ENCODE measurements around the gene NOM1.

NOM1 gene

DNA sequence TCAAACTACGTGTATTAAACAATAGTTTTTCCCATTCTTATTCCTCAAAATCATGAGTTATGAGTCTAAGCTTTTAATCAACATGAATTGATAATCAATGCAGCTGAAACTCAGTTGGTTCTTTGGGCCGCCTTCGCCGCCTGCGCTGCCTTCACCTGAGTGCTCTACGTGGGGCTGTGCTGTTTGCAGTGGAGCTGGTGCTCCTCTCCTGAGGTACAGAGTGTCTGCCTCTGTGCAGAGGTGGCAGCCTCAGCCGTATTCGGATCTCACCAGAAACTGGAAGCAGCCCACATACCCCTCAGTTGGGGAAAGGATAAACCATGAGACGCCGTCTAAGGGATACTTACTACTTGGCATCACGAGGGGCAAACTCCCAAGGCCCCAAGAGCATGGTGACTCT is 15.5 kb downstream of the NOM1 start:
- Histone ChIP-seq H3K27ac (ENCODE audit: low read length) (no peak overlapping the region), H3K4me3 (ENCODE audit: low read length) (no peak overlapping the region), H3F3A (ENCODE audit: insufficient read depth, low read length) (no peaks in the 10 kb centered on the region), H3K9ac (ENCODE audit: low read length) (no peak overlapping the region), H3K27me3 (replicated peaks; ENCODE audit: insufficient read depth, low read length) (no peaks in the 10 kb centered on the region), H4K20me1 (ENCODE audit: insufficient read depth, low read length) (0 out of 2 replicates have a peak, but pooled peaks cover 4% of the 10 kb centered on the region), H3K36me3 (replicated peaks; ENCODE audit: insufficient read depth, low read length) (peaks cover 36% of the 10 kb centered on the region), H3K9me3 (replicated peaks; ENCODE audit: insufficient read depth, low read length) (no peaks in the 10 kb centered on the region), H3K4me1 (ENCODE audit: low read length) (no peaks in the 10 kb centered on the region), H2AFZ (ENCODE audit: low read length) (no peak overlapping the region), H3K79me2 (ENCODE audit: low read length) (peaks cover 28% of the 10 kb centered on the region), H3K9me2 (replicated peaks; ENCODE audit: insufficient read depth, low read length) (no peaks in the 10 kb centered on the region), H3K4me2 (ENCODE audit: low read depth, low read length) (no peak overlapping the region)
- DNase-seq: no peak
- TF ChIP-seq, protein P1, sequence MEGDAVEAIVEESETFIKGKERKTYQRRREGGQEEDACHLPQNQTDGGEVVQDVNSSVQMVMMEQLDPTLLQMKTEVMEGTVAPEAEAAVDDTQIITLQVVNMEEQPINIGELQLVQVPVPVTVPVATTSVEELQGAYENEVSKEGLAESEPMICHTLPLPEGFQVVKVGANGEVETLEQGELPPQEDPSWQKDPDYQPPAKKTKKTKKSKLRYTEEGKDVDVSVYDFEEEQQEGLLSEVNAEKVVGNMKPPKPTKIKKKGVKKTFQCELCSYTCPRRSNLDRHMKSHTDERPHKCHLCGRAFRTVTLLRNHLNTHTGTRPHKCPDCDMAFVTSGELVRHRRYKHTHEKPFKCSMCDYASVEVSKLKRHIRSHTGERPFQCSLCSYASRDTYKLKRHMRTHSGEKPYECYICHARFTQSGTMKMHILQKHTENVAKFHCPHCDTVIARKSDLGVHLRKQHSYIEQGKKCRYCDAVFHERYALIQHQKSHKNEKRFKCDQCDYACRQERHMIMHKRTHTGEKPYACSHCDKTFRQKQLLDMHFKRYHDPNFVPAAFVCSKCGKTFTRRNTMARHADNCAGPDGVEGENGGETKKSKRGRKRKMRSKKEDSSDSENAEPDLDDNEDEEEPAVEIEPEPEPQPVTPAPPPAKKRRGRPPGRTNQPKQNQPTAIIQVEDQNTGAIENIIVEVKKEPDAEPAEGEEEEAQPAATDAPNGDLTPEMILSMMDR (IDR thresholded peaks at IDR 0.05; ENCODE audit: low read length): no peak
- TF ChIP-seq EZH2 (optimal IDR thresholded peaks at IDR 0.05; ENCODE audit: low read depth, low read length) (no peak), EZH2phosphoT487 (IDR thresholded peaks at IDR 0.05; ENCODE audit: low read length) (no peak)

DNA sequence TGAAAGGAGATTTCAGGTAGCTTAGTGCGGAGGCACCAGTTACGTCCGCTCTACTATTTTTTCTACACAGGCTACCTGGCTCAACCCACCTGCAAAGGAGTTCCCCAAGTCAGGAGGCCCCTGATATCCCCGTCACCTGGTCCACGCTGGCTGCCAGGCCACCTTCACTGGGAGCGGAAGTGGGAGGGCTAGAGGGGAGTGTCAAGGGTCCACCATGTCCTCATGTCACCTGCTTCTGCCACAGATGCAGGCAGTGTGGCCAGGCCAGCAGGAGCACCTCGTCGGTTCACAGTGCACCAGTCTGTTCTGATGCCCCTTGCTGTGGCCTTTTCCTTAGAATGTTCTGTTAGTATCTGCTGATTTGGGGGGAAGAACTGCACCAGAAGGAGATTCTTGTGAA is 16.9 kb downstream of the NOM1 start:
- Histone ChIP-seq H3K4me2 (ENCODE audit: low read depth, low read length) (no peak overlapping the region), H3K4me3 (ENCODE audit: low read length) (no peak overlapping the region), H3K9ac (ENCODE audit: low read length) (no peak overlapping the region), H4K20me1 (ENCODE audit: insufficient read depth, low read length) (0 out of 2 replicates have a peak, but pooled peaks cover 4% of the 10 kb centered on the region), H3K4me1 (ENCODE audit: low read length) (no peaks in the 10 kb centered on the region), H3K79me2 (ENCODE audit: low read length) (peaks cover 14% of the 10 kb centered on the region), H3K9me2 (replicated peaks; ENCODE audit: insufficient read depth, low read length) (no peaks in the 10 kb centered on the region), H3K9me3 (replicated peaks; ENCODE audit: insufficient read depth, low read length) (no peaks in the 10 kb centered on the region), H2AFZ (ENCODE audit: low read length) (no peak overlapping the region), H3K27me3 (replicated peaks; ENCODE audit: insufficient read depth, low read length) (no peaks in the 10 kb centered on the region), H3K27ac (ENCODE audit: low read length) (no peak overlapping the region), H3F3A (ENCODE audit: insufficient read depth, low read length) (no peaks in the 10 kb centered on the region), H3K36me3 (replicated peaks; ENCODE audit: insufficient read depth, low read length) (peaks cover 34% of the 10 kb centered on the region)
- TF ChIP-seq EZH2phosphoT487 (IDR thresholded peaks at IDR 0.05; ENCODE audit: low read length) (no peak), EZH2 (optimal IDR thresholded peaks at IDR 0.05; ENCODE audit: low read depth, low read length) (no peak)
- TF ChIP-seq, protein P1 (IDR thresholded peaks at IDR 0.05; ENCODE audit: low read length): no peak
- DNase-seq: no peak

DNA sequence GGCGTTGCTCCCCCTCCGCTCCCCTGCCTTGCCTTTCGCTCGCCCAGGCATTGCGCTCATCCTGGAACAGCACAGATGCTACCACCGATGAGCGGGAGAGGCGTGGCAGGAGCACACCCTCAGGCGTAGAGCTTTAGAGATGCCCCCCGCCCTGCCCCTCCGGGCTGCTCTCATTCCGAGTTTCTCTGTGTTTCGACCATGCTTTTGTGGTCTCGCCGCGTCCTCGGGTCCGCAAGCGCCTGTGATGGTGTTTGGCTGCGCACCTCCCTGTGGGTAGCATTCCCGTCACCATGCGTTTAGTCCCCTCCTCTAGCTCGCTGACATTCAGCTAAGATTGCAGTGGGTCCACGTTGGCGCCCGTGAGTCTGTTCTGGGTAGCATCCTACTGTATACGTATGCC is 18.7 kb downstream of the NOM1 start:
- Histone ChIP-seq H3K4me1 (ENCODE audit: low read length) (no peaks in the 10 kb centered on the region), H3K36me3 (replicated peaks; ENCODE audit: insufficient read depth, low read length) (peaks cover 23% of the 10 kb centered on the region), H3K27me3 (replicated peaks; ENCODE audit: insufficient read depth, low read length) (no peaks in the 10 kb centered on the region), H3K9me3 (replicated peaks; ENCODE audit: insufficient read depth, low read length) (no peaks in the 10 kb centered on the region), H3K27ac (ENCODE audit: low read length) (no peak overlapping the region), H2AFZ (ENCODE audit: low read length) (no peak overlapping the region), H3K9ac (ENCODE audit: low read length) (no peak overlapping the region), H3K4me3 (ENCODE audit: low read length) (no peak overlapping the region), H3F3A (ENCODE audit: insufficient read depth, low read length) (no peaks in the 10 kb centered on the region), H3K79me2 (ENCODE audit: low read length) (no peaks in the 10 kb centered on the region), H4K20me1 (ENCODE audit: insufficient read depth, low read length) (0 out of 2 replicates have a peak, but pooled peaks cover 4% of the 10 kb centered on the region), H3K4me2 (ENCODE audit: low read depth, low read length) (no peak overlapping the region), H3K9me2 (replicated peaks; ENCODE audit: insufficient read depth, low read length) (no peaks in the 10 kb centered on the region)
- TF ChIP-seq, protein P1 (IDR thresholded peaks at IDR 0.05; ENCODE audit: low read length): no peak
- no peak for TF ChIP-seq EZH2phosphoT487 (IDR thresholded peaks at IDR 0.05; ENCODE audit: low read length)
- DNase-seq: no peak
